ENCODE measurements around the gene SERTAD1.

Gene SERTAD1

DNA sequence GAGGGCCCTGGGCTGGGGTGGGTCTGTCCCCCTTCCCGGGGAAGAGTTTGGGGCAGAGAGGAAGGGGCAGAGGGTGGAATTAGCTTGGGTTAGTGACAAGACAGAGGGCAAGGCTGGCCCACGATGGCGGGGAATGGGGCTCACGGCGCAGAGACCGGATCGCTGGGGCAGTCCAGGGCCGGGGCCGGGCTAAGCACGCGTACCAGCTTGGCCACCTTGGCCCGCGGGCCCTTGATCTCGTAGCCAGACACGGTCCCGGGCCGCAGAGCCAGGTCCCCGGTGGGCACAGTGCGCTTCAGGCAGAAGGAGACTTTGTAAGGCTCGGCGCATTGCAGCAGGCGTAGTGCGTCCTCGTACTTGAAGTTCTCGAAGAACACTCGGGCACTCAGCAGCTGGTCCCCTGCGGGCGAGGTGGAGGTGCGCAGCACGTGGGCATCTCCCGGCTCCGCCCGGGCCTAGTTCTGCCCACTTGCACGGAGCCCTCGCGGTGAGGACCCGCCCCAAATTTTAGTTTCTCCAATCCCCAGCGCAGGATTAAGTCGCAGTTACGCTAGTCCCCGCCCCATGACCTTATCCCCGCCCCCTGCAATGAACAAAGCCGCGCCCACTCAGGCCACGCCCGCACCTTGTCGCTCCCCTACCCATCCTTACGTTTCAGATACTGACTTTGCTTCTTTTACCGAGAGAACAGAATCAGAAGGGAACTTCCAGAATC lies 27.2 kb downstream of the SERTAD1 start:
- DNase-seq: peak; percentile 80

DNA sequence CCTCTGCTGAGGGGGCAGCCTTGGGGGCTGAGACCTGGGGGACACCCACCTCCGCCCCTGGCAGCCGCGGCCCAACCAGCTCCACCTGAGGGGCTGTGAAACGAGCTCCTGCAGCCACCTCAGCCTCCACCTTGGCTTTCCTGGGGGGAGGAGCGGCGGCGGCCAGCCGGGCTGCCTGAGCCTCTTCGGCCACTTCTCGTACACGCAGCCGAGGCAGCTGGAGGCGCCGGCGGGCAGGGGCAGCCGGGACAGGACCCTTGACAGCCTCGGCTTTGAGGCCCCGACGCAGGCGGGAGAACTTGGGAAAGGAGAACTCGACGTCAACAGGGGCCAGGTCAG lies 28.3 kb downstream of the SERTAD1 start:
- no peak for DNase-seq

DNA sequence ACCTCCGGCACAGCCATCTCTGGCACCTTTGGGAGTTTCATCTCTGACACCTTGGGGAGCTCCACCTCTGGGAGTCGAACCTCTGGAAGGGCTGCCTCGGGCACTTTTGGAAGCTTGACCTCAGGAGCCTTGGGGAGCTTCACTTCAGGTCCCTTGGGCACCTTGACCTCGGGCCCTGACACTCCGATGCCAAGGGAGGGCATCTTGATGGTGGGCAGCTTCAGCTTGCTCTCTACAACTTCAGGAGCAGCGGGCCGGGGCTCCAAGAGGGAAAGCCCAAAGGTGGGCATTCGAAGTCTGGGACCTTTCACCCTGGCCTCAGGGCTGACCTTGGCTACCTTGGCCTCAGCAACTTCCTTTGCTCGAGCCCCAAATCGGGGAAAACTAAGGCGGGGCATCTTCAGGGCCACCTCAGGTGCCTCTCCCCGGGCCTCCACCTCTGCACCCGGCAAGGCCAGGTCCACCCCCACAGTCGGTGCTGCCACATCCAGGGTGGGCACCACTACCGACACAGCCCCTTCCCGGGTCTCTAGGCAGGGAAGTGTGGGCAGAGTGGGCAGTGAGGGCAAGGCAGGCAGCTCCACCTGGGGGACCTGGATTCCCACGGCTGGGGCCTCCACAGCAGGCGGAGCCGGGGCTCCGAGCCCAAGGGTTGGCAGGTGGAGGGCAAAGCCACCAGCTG lies 28.8 kb downstream of the SERTAD1 start:
- no peak for DNase-seq

DNA sequence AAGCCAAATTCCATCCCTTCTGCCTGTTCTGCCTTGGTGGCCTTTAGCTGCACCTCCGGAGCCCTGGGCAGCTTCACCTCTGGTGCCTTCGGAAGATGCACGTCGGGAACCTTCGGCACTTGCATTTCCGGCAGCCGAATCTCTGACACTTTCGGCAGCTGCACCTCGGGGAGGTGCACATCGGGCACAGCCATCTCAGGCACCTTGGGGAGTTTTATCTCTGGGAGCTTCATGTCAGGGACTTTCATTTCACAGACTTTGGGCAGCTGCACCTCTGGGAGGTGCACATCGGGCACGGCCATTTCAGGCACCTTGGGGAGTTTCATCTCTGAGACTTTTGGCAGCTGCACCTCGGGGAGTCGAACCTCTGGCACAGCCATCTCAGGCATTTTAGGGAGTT lies 29.8 kb downstream of the SERTAD1 start:
- DNase-seq: no peak

DNA sequence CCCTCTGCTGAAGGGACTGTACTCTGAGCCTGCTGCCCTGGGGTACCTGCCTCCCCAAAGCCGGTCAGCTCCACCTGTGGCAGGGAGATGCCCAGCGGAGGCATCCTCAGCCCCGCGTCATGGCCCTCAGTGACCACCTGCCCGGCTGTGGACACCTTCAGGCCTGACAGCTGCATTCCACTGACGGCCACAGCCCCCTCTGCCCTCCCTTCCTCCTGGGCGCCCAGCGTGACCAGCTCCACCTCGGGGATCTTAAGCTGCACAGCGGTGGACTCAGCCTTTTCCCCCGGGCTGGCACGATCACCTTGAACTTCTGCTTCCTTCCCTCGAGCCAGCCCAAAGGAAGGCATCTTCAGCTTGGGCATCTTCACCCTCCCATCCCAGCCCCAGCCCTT lies 31.0 kb downstream of the SERTAD1 start:
- DNase-seq: no peak

DNA sequence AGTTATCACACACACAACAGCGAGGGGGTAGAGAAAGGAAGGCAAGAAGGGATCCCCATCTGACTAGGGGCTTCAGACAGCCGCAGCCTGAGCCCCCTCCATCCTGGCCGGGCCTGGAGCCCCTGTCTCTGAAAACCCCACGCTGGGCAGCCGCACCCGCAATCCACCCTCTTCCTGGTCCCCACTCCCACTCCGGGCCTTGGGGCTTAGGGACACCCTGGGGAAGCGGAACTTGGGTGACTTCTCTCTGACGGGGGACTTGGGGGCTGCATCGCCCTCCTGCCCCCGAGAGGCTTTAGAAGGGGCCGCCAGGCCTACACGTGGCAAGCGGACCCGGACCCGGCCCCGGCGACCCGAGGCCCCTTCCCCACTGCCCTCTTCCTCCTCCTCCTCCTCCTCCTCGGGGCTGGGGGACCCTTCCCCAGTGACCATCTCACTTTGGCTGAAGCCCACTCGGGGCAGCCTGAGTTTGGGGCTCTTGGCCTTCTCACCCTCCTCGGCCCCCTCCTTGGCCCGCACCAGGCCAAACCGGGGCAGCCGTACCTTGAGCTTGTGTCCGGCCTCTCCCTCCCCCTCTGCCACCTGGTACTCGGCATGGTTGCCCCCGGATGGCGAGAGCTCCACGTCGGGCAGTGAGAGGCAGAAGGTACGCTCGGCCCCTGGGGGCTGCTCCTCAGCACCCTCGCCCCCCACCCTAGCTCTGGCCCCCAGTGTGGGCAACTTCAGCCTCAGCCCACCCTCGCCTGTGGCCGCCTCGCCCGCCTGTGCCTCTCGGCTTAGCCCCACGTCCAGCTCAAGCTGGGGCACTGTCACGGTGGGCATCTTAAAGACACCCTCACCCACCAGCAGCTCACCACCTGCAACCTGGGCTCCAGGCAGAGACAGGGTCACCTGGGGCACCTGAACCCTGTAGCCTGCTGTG lies 31.6 kb downstream of the SERTAD1 start:
- DNase-seq: no peak

DNA sequence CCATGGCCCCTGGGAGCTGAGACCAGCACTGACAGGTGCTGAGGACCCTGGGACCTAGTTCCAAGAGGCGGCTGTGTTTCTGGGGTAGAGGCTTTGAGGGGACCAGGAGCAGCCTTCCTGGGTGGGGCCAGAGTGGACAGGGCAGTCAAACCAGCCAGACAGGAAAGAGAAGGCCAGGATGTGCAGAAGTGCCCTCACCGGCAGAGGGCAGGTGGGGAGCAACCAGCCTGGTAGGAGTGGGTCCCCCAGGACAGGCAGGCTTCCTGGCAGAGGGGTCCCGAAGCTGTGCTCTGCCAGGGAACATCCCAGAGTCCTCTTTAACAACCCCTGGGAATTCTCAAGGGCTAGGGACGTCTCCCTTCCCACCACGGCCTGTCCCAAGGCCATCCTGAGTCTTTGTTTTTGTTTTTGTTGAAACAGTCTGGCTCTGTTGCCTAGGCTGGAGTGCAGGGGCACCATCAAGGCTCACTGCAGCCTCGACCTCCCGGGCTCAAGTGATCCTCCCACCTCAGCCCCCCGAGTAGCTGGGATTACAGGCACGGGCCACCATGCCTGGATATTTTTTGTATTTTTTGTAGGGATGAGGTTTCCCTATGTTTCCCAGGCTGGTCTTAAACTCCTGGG lies 32.8 kb downstream of the SERTAD1 start:
- no peak for DNase-seq

DNA sequence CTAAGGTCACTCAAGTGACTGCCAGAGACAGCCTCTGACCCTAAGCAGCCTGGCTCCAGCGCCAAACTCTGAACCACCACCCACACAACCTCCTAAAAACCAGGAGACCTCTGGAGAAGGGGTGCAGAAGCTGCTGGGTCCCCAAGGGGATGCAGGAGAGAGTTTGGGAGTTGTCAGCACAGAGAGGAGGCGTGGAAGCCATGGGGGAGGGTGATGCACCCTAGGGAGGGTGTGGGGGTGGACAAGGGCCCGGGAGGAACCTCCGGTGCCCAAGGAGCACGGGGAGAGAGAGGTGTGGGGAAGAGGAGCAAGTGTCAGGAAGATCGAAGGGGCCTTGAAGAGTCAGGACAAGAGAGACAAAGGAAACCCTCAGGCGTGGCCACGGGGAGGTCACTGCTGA lies 33.7 kb downstream of the SERTAD1 start:
- DNase-seq: no peak

DNA sequence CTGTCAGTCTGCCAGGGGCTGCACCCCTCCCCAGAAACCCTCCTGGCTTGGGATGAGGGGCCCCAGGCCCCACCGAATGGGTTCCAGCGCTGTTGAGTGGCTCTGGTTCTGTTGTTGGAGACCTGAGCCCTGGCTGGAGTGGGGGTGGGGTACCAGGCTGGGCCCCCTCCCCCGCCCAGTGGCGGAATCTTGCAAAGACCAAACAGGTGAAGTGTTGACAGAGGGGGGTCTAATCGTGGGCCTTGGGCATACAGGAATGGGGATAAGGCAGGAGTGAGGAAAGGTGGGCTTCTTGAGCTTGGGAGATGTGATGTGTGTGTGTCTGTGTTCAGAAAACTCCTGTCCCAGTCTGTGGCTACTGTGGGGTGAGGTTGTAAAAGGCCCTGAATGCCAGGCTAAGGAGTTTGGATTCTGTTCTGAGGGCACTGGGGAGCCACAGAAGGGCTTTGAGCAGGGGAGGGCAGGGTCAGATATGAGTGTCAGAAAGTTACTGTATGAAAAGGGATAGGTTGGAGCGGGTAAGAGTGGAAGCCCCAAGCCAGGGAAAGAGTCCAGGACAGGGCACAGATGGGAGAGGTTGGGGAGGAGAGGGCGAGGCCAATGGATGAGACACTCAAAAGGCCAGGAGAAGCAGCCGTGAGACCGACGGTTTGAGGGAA lies 35.6 kb downstream of the SERTAD1 start, which contains the start of gene HIPK4:
Gene HIPK4, minus strand, starts transcription at position 98 of the 659 bp plus-strand sequence. CDS start 279 bp downstream, outside the sequence.
- DNase-seq: no peak

DNA sequence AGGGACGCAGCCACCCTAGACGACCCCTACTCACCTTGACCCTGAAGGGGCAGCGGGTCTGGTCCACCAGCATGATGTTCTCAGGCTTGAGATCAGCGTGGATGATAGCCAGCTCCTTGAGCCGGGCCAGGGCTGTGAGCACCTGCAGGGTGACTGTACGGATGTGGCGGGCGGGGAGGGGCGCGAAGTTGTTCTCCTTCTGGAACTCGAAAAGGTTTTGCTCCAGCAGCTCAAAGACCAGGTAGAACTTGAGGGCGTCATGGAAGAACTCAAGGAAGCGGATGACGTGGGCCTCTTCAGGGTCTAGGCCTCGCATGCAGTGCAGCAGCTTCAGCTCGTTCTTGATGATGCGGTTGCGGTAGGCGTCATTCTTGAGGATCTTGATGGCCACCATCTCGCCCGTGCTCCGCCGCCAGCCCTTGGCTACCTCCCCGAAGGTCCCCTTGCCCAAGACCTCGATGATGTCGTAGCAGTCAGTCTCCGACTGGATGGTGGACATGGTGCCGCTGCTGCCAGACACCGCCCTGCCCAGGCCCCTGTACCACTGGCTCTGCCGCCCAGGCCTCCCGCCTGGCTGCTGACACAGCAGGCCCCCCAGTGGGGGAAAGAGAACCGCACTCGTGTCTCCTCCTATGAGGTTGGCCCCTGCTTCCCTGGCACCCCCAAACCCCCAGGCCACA lies 36.2 kb downstream of the SERTAD1 start:
- no peak for DNase-seq

DNA sequence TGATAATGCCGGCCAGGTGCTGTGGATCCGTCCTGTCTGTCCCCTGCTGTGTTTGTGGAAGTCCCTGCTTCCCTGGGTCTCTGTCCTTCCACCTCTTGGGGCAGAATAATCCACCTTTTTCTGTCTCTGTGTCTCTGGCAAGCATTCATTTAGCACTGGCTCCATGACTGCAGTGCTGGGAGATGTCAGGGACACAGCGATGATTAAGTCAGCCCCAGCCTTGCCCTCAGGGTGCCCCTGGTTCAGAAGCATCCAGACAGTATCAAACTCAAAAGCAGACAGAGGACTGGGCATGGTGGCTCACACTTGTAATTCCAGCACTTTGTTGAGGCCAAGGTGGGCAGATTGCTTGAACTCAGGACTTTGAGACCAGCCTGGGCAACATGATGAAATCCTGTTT lies 37.3 kb downstream of the SERTAD1 start:
- no peak for DNase-seq

DNA sequence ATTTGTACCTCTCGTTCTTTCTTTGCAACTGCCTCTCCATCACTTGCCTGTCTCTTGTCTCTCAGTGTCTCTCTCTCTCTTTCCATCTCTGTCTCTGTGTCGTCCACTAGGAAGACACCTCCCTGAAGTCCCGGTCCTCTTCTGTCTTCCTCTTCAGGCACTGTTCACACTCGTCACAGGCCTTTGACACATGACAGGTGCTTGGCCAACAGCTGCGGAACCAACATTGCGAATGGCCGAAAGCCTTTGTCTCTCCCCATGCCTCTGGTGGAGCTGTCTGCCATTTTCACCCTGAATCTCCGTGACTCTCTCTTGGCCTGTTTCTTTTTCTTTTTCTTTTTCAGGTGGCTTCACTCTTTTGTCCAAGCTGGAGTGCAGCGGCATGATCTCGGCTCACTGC lies 38.6 kb downstream of the SERTAD1 start:
- DNase-seq: no peak

DNA sequence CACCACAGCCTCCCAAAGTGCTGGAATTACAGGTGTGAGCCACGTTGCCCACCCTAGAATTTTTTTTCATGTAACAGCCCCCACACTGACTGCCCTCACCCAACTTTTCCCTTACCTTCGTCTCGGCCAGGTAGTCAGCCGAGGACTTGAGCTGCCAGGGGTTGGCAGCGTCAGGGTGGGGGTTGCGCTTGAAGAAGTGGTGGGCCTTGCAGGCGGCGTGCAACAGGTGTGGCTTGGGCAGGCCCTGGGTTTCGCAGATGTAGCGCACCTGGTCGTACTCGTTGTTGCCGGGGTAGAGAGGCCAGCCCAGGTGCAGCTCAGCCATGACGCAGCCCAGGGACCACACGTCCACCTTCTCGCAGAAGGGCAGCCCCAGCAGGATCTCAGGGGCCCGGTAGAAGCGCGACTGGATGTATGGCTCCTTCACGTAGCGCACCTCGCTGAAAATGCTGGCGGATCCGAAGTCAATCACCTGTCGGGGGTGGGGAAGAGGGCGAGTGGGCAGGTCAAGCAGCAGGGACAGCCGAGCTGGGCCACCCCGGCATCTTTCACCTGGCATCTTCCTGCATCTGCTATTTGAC lies 42.0 kb downstream of the SERTAD1 start:
- DNase-seq: no peak

DNA sequence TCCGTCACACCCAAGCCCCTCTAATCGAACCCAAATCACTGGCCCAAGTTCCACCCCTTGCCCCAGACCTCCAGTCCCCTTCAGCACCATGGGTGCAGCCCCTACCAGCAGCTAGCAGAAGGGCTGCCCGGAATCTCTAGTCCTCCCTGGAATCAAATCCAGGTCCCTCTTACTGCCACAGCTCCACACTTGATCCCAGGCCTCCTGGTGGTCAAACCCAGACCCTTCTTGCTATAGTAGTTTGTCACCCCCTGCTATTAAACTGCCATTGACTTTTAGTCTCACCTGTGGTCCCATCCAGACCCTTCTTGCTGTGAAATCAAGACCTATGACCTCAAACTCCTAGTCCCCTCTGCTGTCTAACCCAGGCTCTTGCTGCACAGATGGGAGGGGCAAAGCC lies 44.5 kb downstream of the SERTAD1 start:
- DNase-seq: no peak

DNA sequence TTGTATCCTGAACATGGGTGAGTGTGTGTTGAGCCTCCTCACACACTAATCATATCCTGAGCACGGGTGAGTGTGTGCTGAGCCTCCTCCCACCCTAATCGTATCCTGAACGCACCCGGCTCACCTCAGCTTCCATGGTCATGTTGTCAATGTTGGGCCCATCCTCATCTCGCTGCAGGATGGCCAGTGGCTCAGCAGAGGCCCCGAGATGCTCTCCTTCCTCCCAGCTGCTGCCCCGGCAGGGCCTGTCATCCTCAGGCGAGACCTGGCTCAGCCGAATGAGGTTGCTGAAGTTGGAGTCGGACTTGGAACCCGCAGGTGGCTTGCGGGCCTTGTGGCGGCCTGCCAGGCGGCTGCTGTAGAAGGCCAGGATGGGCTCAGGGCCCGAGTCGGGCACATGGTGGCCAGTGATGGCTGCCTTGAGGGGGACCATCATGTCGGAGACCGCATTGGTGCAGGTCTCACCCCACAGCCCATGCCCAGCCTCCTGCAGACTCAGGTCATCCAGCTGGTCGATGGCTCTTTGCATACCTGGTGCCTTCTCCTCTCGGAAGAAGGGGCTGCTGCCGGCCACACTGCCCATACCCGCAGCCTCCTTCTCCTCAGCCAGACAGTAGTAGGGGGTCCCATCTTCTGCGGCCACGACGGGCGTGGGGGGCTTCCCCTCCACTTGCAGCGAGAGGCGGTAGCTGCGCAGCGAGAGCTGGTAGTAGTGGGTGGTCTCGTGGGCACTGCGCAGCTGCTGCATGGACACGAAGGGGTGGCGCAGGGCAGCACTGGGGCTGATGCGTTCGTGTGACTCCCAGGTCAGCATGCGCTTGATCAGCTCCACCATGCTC lies 45.4 kb downstream of the SERTAD1 start:
- DNase-seq: no peak

DNA sequence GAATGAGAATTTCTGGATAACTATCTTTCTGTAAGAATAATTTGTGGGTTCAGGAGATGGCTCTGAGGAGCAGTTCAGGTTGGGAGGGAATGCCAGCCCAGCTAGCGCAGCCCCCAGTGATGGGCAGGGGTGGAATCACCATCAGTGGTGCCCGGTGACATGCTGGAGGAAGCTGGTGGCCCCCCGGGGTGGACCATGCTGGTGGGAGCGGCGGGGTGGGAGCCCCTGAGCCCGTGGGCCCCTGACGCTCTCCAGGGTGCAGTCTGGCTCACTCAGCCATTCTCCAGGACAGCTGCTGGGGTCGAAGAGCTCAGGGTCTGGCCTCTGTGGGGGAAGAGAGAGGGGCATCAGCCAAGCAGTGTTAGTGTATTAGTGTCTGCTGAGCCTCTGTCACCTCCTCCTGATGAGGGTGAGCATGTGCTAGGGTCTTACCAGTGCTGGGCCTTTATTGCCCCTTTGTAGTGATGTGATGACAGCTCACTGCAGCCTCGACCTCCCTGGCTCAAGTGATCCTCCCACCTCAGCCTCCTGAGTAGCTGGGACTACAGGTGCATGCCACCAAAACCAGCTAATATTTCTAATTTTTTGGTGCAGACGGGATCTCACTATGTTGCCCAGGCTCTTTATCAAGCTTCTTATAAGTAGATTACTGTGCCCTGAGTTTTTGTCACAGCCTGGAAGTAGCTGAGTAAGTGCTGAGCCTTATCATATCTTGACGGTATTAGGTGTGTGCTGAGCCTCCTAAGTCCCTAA lies 46.2 kb downstream of the SERTAD1 start:
- no peak for DNase-seq

DNA sequence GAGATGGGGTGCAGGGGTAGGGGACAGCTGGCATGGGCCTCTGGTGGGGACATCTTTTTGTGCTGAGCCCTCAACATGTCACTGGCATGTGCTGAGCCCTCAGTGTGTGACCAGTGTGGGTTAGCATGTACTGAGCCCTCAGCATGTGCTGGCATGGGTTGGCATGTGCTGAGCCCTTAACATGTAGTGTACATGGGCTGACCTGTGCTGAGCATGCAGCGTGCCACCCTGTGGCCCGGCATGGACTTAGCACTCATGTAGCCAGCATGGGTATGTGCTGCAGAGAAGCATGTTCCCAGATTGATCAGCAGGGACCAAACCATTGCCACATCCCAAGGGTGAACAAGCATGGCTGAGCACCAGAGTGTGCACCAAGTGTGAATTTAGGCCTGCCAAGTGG lies 47.3 kb downstream of the SERTAD1 start:
- no peak for DNase-seq

DNA sequence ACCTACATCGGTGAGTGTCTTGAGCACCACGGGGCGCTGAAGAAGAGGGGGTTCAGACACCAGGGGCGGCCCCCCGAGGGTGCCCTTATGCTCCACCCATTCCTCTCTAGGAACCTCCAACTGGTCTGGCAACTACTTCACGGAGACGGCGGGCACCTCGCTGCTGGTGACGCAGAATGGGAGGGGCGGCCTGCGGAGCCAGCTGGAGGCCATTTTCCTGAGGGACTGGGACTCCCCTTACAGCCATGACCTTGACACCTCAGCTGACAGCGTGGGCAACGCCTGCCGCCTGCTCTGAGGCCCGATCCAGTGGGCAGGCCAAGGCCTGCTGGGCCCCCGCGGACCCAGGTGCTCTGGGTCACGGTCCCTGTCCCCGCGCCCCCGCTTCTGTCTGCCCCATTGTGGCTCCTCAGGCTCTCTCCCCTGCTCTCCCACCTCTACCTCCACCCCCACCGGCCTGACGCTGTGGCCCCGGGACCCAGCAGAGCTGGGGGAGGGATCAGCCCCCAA lies 47.9 kb downstream of the SERTAD1 start:
- no peak for DNase-seq

DNA sequence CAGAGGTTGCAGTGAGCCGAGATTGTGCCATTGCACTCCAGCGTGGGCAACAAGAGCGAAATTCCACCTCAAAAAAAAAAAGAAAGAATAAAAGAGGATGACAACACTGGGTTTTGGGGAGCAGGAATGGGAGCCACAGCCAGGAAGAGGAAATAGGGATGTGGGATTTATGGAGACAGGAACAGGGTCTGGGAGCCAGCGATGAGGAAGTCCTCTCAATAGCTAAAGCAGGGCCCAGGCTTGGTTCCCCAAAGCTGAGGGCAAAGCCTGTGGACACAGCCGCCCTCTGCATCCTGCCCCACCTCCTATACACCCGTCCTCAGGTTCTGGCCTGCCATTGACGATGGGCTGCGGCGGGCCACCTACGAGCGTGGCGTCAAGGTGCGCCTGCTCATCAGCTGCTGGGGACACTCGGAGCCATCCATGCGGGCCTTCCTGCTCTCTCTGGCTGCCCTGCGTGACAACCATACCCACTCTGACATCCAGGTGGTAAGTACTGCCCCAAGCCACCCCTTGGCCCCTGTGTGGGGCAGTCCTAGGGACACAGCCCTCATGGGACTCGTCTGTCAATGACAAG lies 49.4 kb downstream of the SERTAD1 start:
- no peak for DNase-seq
